Smooth muscle cell (in vitro differentiated cells): ENCODE data around the gene KIF16B. TPM values are rescaled to one million over a fixed set of nuclear protein-coding genes. Genes with fewer than 3 reads are reported as not detected.

Experiments used
- DNase-seq: peaks from one replicate; lab custom pipeline; 2025; ENCODE audit not compliant: unreplicated experiment; lab: John Stamatoyannopoulos, UW
- H2AFZ ChIP-seq: fragments of 200-600 bp; sonication (generic); 2 replicates; pipeline ENCODE4 v1.6.0; 2016; ENCODE audit warnings: antibody characterized with exemption, low read depth, mild to moderate bottlenecking
- H3F3A ChIP-seq: fragments of 200-600 bp; sonication (generic); 2 replicates; pipeline ENCODE4 v1.6.0; 2017; ENCODE audit warnings: antibody characterized with exemption, low read depth
- H3K27ac ChIP-seq: fragments of 200-600 bp; sonication (generic); 2 replicates; pipeline ENCODE4 v1.5.1; 2016; ENCODE audit warnings: low read depth, mild to moderate bottlenecking
- H3K27me3 ChIP-seq: fragments of 200-600 bp; sonication (generic); 2 replicates; pipeline ENCODE4 v1.6.1; 2016; ENCODE audit warnings: low read depth, mild to moderate bottlenecking
- H3K36me3 ChIP-seq: fragments of 200-600 bp; sonication (generic); 2 replicates; pipeline ENCODE4 v1.5.1; 2016; ENCODE audit warnings: low read depth
- H3K4me1 ChIP-seq: fragments of 200-600 bp; sonication (generic); 2 replicates; pipeline ENCODE4 v1.5.1; 2016; ENCODE audit warnings: low read depth
- H3K4me2 ChIP-seq: fragments of 200-600 bp; sonication (generic); 2 replicates; pipeline ENCODE4 v1.6.0; 2016; ENCODE audit warnings: mild to moderate bottlenecking
- H3K4me3 ChIP-seq: fragments of 200-600 bp; sonication (generic); 2 replicates; pipeline ENCODE4 v1.5.1; 2016; ENCODE audit warnings: mild to moderate bottlenecking
- H3K79me2 ChIP-seq: fragments of 200-600 bp; sonication (generic); 2 replicates; pipeline ENCODE4 v1.6.0; 2016; ENCODE audit warnings: low read depth, mild to moderate bottlenecking
- H3K9ac ChIP-seq: fragments of 200-600 bp; sonication (generic); 2 replicates; pipeline ENCODE4 v1.6.0; 2016; ENCODE audit warnings: low read depth
- H3K9me3 ChIP-seq: fragments of 200-600 bp; sonication (generic); replicated peaks from 2 replicates; pipeline ENCODE4 v1.5.1; 2016; ENCODE audit warnings: low read depth
- H4K20me1 ChIP-seq: fragments of 200-600 bp; sonication (generic); 2 replicates; pipeline ENCODE4 v1.6.0; 2016; ENCODE audit warnings: low read depth
- CTCF ChIP-seq: fragments of 200-600 bp; sonication (generic); IDR thresholded peaks from 2 replicates; pipeline ENCODE4 v1.5.1; 2017; ENCODE audit warnings: borderline replicate concordance, mild to moderate bottlenecking, antibody characterized with exemption; ENCODE audit not compliant: insufficient read depth, poor library complexity, severe bottlenecking
- WGBS: methylation state at CpG from one replicate; pipeline ENCODE4 v1.1.7; 2016; ENCODE audit warnings: low lambda C conversion rate; 5-methylcytosine and 5-hydroxymethylcytosine counted together
- polyA plus RNA-seq: library from polyadenylated mRNA; unstranded; fragments of >200 nt; fragmentation: Nextera tagmentation; extraction: Ambion mirVana; gene quantifications from 2 replicates; pipeline ENCODE4 v1.2.1, GENCODE V29; 2016
- total RNA-seq: library from RNA; depleted of rRNA; stranded (reverse); fragments of >200 nt; gene quantifications from 2 replicates; pipeline ENCODE4 v1.2.3, GENCODE V29; 2014

KIF16B gene
- total and polyA plus RNA-seq, 2 experiments from 2014 or later = 3.6 to 12.9 TPM

DNA sequence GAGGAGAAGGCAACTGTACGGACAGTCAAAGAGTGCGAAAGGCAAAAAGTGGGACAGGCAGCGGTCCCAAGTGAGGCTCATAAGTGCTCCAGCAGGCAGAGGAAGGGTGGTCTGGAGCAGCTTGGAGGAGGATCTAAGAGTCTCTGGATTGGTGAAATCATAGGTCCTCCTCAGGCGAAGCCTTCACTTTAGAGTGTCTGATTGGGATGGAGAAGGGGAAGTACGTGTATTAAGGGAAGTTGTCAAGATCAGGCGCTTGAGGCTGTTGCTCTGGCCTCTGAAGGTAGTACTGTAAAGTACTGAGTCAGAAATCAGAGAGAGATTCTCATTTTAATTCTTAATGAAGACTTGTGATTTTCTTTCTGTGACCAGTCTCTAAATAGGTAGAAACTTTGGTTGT lies 185.6 kb downstream of the KIF16B start:
- TF ChIP-seq CTCF = no peak
- H3K4me3 ChIP-seq = no peak overlapping the region
- H3K79me2 ChIP-seq = no peaks in the 10 kb centered on the region
- no peaks in the 10 kb centered on the region for H4K20me1 ChIP-seq
- H3K4me2 ChIP-seq = no peak overlapping the region
- WGBS = 82% methylated on average over 6 of the region's 6 CpGs
- H3K9ac ChIP-seq = no peak overlapping the region
- no peak overlapping the region for H2AFZ ChIP-seq
- no peaks in the 10 kb centered on the region for H3K9me3 ChIP-seq
- no peaks in the 10 kb centered on the region for H3K4me1 ChIP-seq
- no peak for DNase-seq
- H3K36me3 ChIP-seq = no peaks in the 10 kb centered on the region
- H3K27ac ChIP-seq = no peak overlapping the region
- no peaks in the 10 kb centered on the region for H3F3A ChIP-seq
- no peaks in the 10 kb centered on the region for H3K27me3 ChIP-seq

GRCh38 chr20:16385891-16386290 lies 187.4 kb downstream of the KIF16B start:
- H2AFZ ChIP-seq = no peak overlapping the region
- no peak for DNase-seq
- WGBS = 84% methylated on average over 5 of the region's 5 CpGs
- H3K36me3 ChIP-seq = no peaks in the 10 kb centered on the region
- no peak overlapping the region for H3K27ac ChIP-seq
- no peaks in the 10 kb centered on the region for H3K79me2 ChIP-seq
- H3K9ac ChIP-seq = no peak overlapping the region
- H3K27me3 ChIP-seq = no peaks in the 10 kb centered on the region
- H4K20me1 ChIP-seq = no peaks in the 10 kb centered on the region
- no peak for TF ChIP-seq CTCF
- no peaks in the 10 kb centered on the region for H3K9me3 ChIP-seq
- no peak overlapping the region for H3K4me3 ChIP-seq
- no peaks in the 10 kb centered on the region for H3F3A ChIP-seq
- H3K4me1 ChIP-seq = no peaks in the 10 kb centered on the region
- no peak overlapping the region for H3K4me2 ChIP-seq

- Histone ChIP-seq H3K4me2 (no peak overlapping the region), H3K27ac (no peak overlapping the region), H4K20me1 (no peaks in the 10 kb centered on the region), H2AFZ (no peak overlapping the region), H3F3A (no peaks in the 10 kb centered on the region), H3K9me3 (no peaks in the 10 kb centered on the region), H3K9ac (no peak overlapping the region), H3K4me1 (no peaks in the 10 kb centered on the region), H3K36me3 (no peaks in the 10 kb centered on the region), H3K27me3 (no peaks in the 10 kb centered on the region), H3K4me3 (no peak overlapping the region), H3K79me2 (no peaks in the 10 kb centered on the region)
- no peak for TF ChIP-seq CTCF
- DNase-seq = no peak
- WGBS = 98% methylated on average over 4 of the region's 4 CpGs
Measured at GRCh38 chr20:16385462-16385861, 187.8 kb downstream of the KIF16B start.

GRCh38 chr20:16381444-16381843 lies 191.8 kb downstream of the KIF16B start:
- H3K4me1 ChIP-seq = no peaks in the 10 kb centered on the region
- H3F3A ChIP-seq = no peaks in the 10 kb centered on the region
- no peaks in the 10 kb centered on the region for H4K20me1 ChIP-seq
- no peak for TF ChIP-seq CTCF
- no peaks in the 10 kb centered on the region for H3K36me3 ChIP-seq
- 91% methylated on average over 2 of the region's 2 CpGs for WGBS
- H2AFZ ChIP-seq = no peak overlapping the region
- no peak overlapping the region for H3K4me3 ChIP-seq
- H3K27ac ChIP-seq = no peak overlapping the region
- no peak for DNase-seq
- no peaks in the 10 kb centered on the region for H3K79me2 ChIP-seq
- no peaks in the 10 kb centered on the region for H3K9me3 ChIP-seq
- H3K9ac ChIP-seq = no peak overlapping the region
- H3K27me3 ChIP-seq = no peaks in the 10 kb centered on the region
- H3K4me2 ChIP-seq = no peak overlapping the region
